ENCODE measurements around the gene MAFB. TPM values are rescaled to one million over a fixed set of nuclear protein-coding genes. Genes with fewer than 3 reads are reported as not detected.
"Not testable (repeated sequence)": the region's sequence is repeated elsewhere in the genome, so short reads cannot be mapped to it uniquely, and the experiment has no call there.

MAFB gene
- polyA plus RNA-seq (ENCODE audit: insufficient read length in 3 of 3), result 100 to 1,000 TPM; 118 to 144 (median 123) TPM
- long read RNA-seq, donor 1, transcript MAFB-201 (1 exons, 3,393 nt), result major isoform, 203 of 203 reads
- long read RNA-seq, donor 1, partial matches to known transcripts, result 0 of 203 reads
- long read RNA-seq, donor 1, other reads (novel, unspliced or antisense), result 0 of 203 reads
- long read RNA-seq, donor 2, transcript MAFB-201 (1 exons, 3,393 nt), result major isoform, 180 of 180 reads
- long read RNA-seq, donor 2, partial matches to known transcripts, result 0 of 180 reads
- long read RNA-seq, donor 2, other reads (novel, unspliced or antisense), result 0 of 180 reads
- long read RNA-seq, donor 3, transcript MAFB-201 (1 exons, 3,393 nt), result major isoform, 174 of 174 reads
- long read RNA-seq, donor 3, partial matches to known transcripts, result 0 of 174 reads
- long read RNA-seq, donor 3, other reads (novel, unspliced or antisense), result 0 of 174 reads
- long read RNA-seq, donor 4, transcript MAFB-201 (1 exons, 3,393 nt), result major isoform, 79 of 79 reads
- long read RNA-seq, donor 4, partial matches to known transcripts, result 0 of 79 reads
- long read RNA-seq, donor 4, other reads (novel, unspliced or antisense), result 0 of 79 reads
- long read RNA-seq, donor 5, transcript MAFB-201 (1 exons, 3,393 nt), result major isoform, 140 of 140 reads
- long read RNA-seq, donor 5, partial matches to known transcripts, result 0 of 140 reads
- long read RNA-seq, donor 5, other reads (novel, unspliced or antisense), result 0 of 140 reads
- long read RNA-seq, donor 6, transcript MAFB-201 (1 exons, 3,393 nt), result major isoform, 182 of 182 reads
- long read RNA-seq, donor 6, partial matches to known transcripts, result 0 of 182 reads
- long read RNA-seq, donor 6, other reads (novel, unspliced or antisense), result 0 of 182 reads
- long read RNA-seq, donor 7, transcript MAFB-201 (1 exons, 3,393 nt), result major isoform, 136 of 136 reads
- long read RNA-seq, donor 7, partial matches to known transcripts, result 0 of 136 reads
- long read RNA-seq, donor 7, other reads (novel, unspliced or antisense), result 0 of 136 reads
- long read RNA-seq, donor 8, transcript MAFB-201 (1 exons, 3,393 nt), result major isoform, 225 of 225 reads
- long read RNA-seq, donor 8, partial matches to known transcripts, result 0 of 225 reads
- long read RNA-seq, donor 8, other reads (novel, unspliced or antisense), result 0 of 225 reads
- long read RNA-seq, donor 9, transcript MAFB-201 (1 exons, 3,393 nt), result major isoform, 101 of 101 reads
- long read RNA-seq, donor 9, partial matches to known transcripts, result 0 of 101 reads
- long read RNA-seq, donor 9, other reads (novel, unspliced or antisense), result 0 of 101 reads
- long read RNA-seq, donor 10, transcript MAFB-201 (1 exons, 3,393 nt), result major isoform, 162 of 162 reads
- long read RNA-seq, donor 10, partial matches to known transcripts, result 0 of 162 reads
- long read RNA-seq, donor 10, other reads (novel, unspliced or antisense), result 0 of 162 reads
- long read RNA-seq, donor 11, transcript MAFB-201 (1 exons, 3,393 nt), result major isoform, 60 of 60 reads
- long read RNA-seq, donor 11, partial matches to known transcripts, result 0 of 60 reads
- long read RNA-seq, donor 11, other reads (novel, unspliced or antisense), result 0 of 60 reads
- long read RNA-seq, donor 12, transcript MAFB-201 (1 exons, 3,393 nt), result major isoform, 115 of 115 reads
- long read RNA-seq, donor 12, partial matches to known transcripts, result 0 of 115 reads
- long read RNA-seq, donor 12, other reads (novel, unspliced or antisense), result 0 of 115 reads
- long read RNA-seq, donor 13, transcript MAFB-201 (1 exons, 3,393 nt), result major isoform, 364 of 364 reads
- long read RNA-seq, donor 13, partial matches to known transcripts, result 0 of 364 reads
- long read RNA-seq, donor 13, other reads (novel, unspliced or antisense), result 0 of 364 reads
- long read RNA-seq, donor 14, transcript MAFB-201 (1 exons, 3,393 nt), result major isoform, 85 of 85 reads
- long read RNA-seq, donor 14, partial matches to known transcripts, result 0 of 85 reads
- long read RNA-seq, donor 14, other reads (novel, unspliced or antisense), result 0 of 85 reads
- long read RNA-seq, donor 15, transcript MAFB-201 (1 exons, 3,393 nt), result major isoform, 63 of 63 reads
- long read RNA-seq, donor 15, partial matches to known transcripts, result 0 of 63 reads
- long read RNA-seq, donor 15, other reads (novel, unspliced or antisense), result 0 of 63 reads
- long read RNA-seq, donor 16, transcript MAFB-201 (1 exons, 3,393 nt), result major isoform, 196 of 196 reads
- long read RNA-seq, donor 16, partial matches to known transcripts, result 0 of 196 reads
- long read RNA-seq, donor 16, other reads (novel, unspliced or antisense), result 0 of 196 reads

- DNase-seq (ENCODE audit: extremely low read depth in 1 of 11, low read depth in 9 of 11, low spot score in 4 of 11), result peak; percentile 76 to 92 (median 89)
These were observed at the start of gene MAFB for GRCh38 chr20:40689100-40689942. Gene MAFB, minus strand, starts transcription at chr20:40689236. Its CDS starts 386 bp downstream, at chr20:40688850.

GRCh38 chr20:40736468-40736867, 47.4 kb upstream of the MAFB start:
- DNase-seq (ENCODE audit: extremely low read depth in 1 of 11, low read depth in 9 of 11, low spot score in 4 of 11), result not testable (repeated sequence)

GRCh38 chr20:40728996-40729395, 40.0 kb upstream of the MAFB start:
- no peak for DNase-seq (ENCODE audit: extremely low read depth in 1 of 11, low read depth in 9 of 11, low spot score in 4 of 11)

GRCh38 chr20:40728470-40728869, 39.4 kb upstream of the MAFB start:
- DNase-seq (ENCODE audit: extremely low read depth in 1 of 11, low read depth in 9 of 11, low spot score in 4 of 11), result no peak

- no peak for DNase-seq (ENCODE audit: extremely low read depth in 1 of 11, low read depth in 9 of 11, low spot score in 4 of 11)
These were observed 38.9 kb upstream of the MAFB start for GRCh38 chr20:40727960-40728359.

GRCh38 chr20:40726776-40727175, 37.7 kb upstream of the MAFB start:
- no peak for DNase-seq (ENCODE audit: extremely low read depth in 1 of 11, low read depth in 9 of 11, low spot score in 4 of 11)

- no peak for DNase-seq (ENCODE audit: extremely low read depth in 1 of 11, low read depth in 9 of 11, low spot score in 4 of 11)
These were observed 35.5 kb upstream of the MAFB start for GRCh38 chr20:40724566-40724965.

GRCh38 chr20:40720826-40721225, 31.8 kb upstream of the MAFB start:
- DNase-seq (ENCODE audit: extremely low read depth in 1 of 11, low read depth in 9 of 11, low spot score in 4 of 11), result no peak

GRCh38 chr20:40720099-40720498, 31.1 kb upstream of the MAFB start:
- no peak for DNase-seq (ENCODE audit: extremely low read depth in 1 of 11, low read depth in 9 of 11, low spot score in 4 of 11)

- no peak for DNase-seq (ENCODE audit: extremely low read depth in 1 of 11, low read depth in 9 of 11, low spot score in 4 of 11)
These were observed 30.1 kb upstream of the MAFB start for GRCh38 chr20:40718982-40719729.

GRCh38 chr20:40718214-40718977, 29.4 kb upstream of the MAFB start:
- DNase-seq (ENCODE audit: extremely low read depth in 1 of 11, low read depth in 9 of 11, low spot score in 4 of 11), result no peak

GRCh38 chr20:40717343-40717865, 28.4 kb upstream of the MAFB start:
- DNase-seq (ENCODE audit: extremely low read depth in 1 of 11, low read depth in 9 of 11, low spot score in 4 of 11), result no peak

- DNase-seq (ENCODE audit: extremely low read depth in 1 of 11, low read depth in 9 of 11, low spot score in 4 of 11), result no peak
These were observed 26.5 kb upstream of the MAFB start for GRCh38 chr20:40715491-40715890.

- DNase-seq (ENCODE audit: extremely low read depth in 1 of 11, low read depth in 9 of 11, low spot score in 4 of 11), result no peak
These were observed 25.9 kb upstream of the MAFB start for GRCh38 chr20:40714916-40715315.

- no peak for DNase-seq (ENCODE audit: extremely low read depth in 1 of 11, low read depth in 9 of 11, low spot score in 4 of 11)
These were observed 25.1 kb upstream of the MAFB start for GRCh38 chr20:40714109-40714508.
